Fibroblast of lung (primary cell): ENCODE results near the gene MYLK. TPM values are rescaled to one million over a fixed set of nuclear protein-coding genes. Genes with fewer than 3 reads are reported as not detected.
A peak's percentile ranks its signal among the peaks of the same experiment; 100 is the strongest.

Experiments used
- DNase-seq, 2 donors: peaks; one replicate each; pipeline versions ENCODE4 v3.0.0 to v3.0.0-alpha.2; 2010; ENCODE audit warnings: low read depth in 2 of 2
- H2AFZ ChIP-seq: 2 replicates; pipeline ENCODE4 v1.5.1; 2012; ENCODE audit warnings: low read length, control low read depth, inconsistent platforms
- H3K27ac ChIP-seq: 2 replicates; pipeline ENCODE4 v1.5.1; 2011; ENCODE audit warnings: low read length, control low read depth; ENCODE audit not compliant: insufficient read depth
- H3K27me3 ChIP-seq: 2 replicates; pipeline ENCODE4 v1.5.1; 2011; ENCODE audit warnings: mild to moderate bottlenecking, low read length; ENCODE audit not compliant: control insufficient read depth, insufficient read depth
- H3K36me3 ChIP-seq: 2 replicates; pipeline ENCODE4 v1.5.1; 2011; ENCODE audit warnings: low read length; ENCODE audit not compliant: control insufficient read depth, insufficient read depth
- H3K4me1 ChIP-seq: 2 replicates; pipeline ENCODE4 v1.5.1; 2011; ENCODE audit warnings: low read length; ENCODE audit not compliant: control insufficient read depth, insufficient read depth; ENCODE audit errors: extremely low read depth
- H3K4me2 ChIP-seq: 2 replicates; pipeline ENCODE4 v1.5.1; 2011; ENCODE audit warnings: low read length, control low read depth; ENCODE audit not compliant: insufficient read depth; ENCODE audit errors: extremely low read depth
- H3K4me3 ChIP-seq, 4 experiments: fragments of 200-600 bp in 1 of 4; sonication (generic) in 1 of 4; replicated peaks in 1 of 4; 2 replicates each; pipeline ENCODE4 v1.5.1; 2011 to 2016; ENCODE audit warnings: low read length in 4 of 4, low read depth in 3 of 4, mild to moderate bottlenecking in 3 of 4, control low read depth in 2 of 4, inconsistent platforms in 1 of 4, mixed read lengths in 1 of 4; ENCODE audit not compliant: insufficient read depth in 1 of 4; ENCODE audit errors: control extremely low read depth in 1 of 4
- H3K79me2 ChIP-seq: 2 replicates; pipeline ENCODE4 v1.5.1; 2012; ENCODE audit warnings: mild to moderate bottlenecking, low read length, inconsistent platforms; ENCODE audit not compliant: control insufficient read depth, insufficient read depth
- H3K9ac ChIP-seq: 2 replicates; pipeline ENCODE4 v1.5.1; 2011; ENCODE audit warnings: mild to moderate bottlenecking, low read length, control low read depth; ENCODE audit not compliant: insufficient read depth
- H3K9me3 ChIP-seq: 2 replicates; pipeline ENCODE4 v1.5.1; 2012; ENCODE audit warnings: low read depth, low read length; ENCODE audit not compliant: control insufficient read depth, insufficient read depth
- H4K20me1 ChIP-seq: 2 replicates; pipeline ENCODE4 v1.5.1; 2011; ENCODE audit warnings: low read length; ENCODE audit not compliant: control insufficient read depth, insufficient read depth; ENCODE audit errors: extremely low read depth
- EZH2 ChIP-seq: IDR thresholded peaks from 2 replicates; pipeline ENCODE4 v1.5.1; 2012; ENCODE audit warnings: low read length, control low read depth, mild to moderate bottlenecking; ENCODE audit errors: missing control alignments
- polyA plus RNA-seq, 2 donors: library from polyadenylated mRNA; depleted of rRNA in 1 of 2; stranded (reverse) in 1 of 2; unstranded in 1 of 2; fragments of >200 nt; gene quantifications; 2 replicates each; pipeline ENCODE4 v1.2.1, GENCODE V29; 2011 to 2012; ENCODE audit warnings: missing spikeins in 1 of 2
- total RNA-seq: library from RNA; depleted of rRNA; stranded (reverse); fragments of >200 nt; gene quantifications from 2 replicates; pipeline ENCODE4 v1.2.1, GENCODE V29; 2014
- TF ChIP-seq, protein P1 (sequence below), 2 donors: IDR thresholded peaks in 1 of 2; conservative IDR thresholded peaks in 1 of 2; 1 replicate in 1 of 2; 2 replicates in 1 of 2; pipeline ENCODE4 v1.5.1; 2011 to 2012; ENCODE audit warnings: low read length in 2 of 2, control low read depth in 1 of 2, inconsistent platforms in 1 of 2, low read depth in 1 of 2, mild to moderate bottlenecking in 1 of 2

Gene MYLK
- total and polyA plus RNA-seq, 2 donors (not counting 1 experiment from before 2014, with no cell fraction given) = 918 to 941 TPM

DNA sequence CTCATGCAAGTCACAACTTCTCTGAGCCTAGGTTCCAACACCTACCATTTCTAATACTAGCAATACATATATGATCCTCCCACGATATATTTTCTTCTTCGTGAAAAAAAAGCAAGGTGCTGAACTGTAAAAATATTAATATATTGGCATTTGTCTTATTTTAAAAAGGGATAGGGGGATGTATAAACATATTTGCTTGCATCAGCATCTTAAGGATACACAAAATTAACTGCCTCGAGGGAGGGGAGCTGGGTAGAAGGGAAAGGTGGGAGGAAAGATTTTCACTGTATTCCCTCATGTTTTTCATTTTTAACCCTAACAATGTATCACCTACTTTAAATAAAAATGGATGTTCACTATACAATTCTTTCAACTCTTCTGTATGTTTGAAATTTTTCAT lies 300.6 kb downstream of the MYLK start:
- Histone ChIP-seq H3K27ac (no peak overlapping the region), H3K9me3 (no peaks in the 10 kb centered on the region), H3K27me3 (no peaks in the 10 kb centered on the region), H4K20me1 (no peaks in the 10 kb centered on the region), H3K4me2 (peak overlapping the region; percentile 89), H2AFZ (no peak overlapping the region), H3K79me2 (peaks cover 8% of the 10 kb centered on the region), H3K4me3 (peak overlapping the region; percentile 29 to 85 (median 68)), H3K36me3 (no peaks in the 10 kb centered on the region), H3K9ac (no peak overlapping the region), H3K4me1 (no peaks in the 10 kb centered on the region)
- DNase-seq = no peak
- no peak for TF ChIP-seq EZH2
- TF ChIP-seq, protein P1, sequence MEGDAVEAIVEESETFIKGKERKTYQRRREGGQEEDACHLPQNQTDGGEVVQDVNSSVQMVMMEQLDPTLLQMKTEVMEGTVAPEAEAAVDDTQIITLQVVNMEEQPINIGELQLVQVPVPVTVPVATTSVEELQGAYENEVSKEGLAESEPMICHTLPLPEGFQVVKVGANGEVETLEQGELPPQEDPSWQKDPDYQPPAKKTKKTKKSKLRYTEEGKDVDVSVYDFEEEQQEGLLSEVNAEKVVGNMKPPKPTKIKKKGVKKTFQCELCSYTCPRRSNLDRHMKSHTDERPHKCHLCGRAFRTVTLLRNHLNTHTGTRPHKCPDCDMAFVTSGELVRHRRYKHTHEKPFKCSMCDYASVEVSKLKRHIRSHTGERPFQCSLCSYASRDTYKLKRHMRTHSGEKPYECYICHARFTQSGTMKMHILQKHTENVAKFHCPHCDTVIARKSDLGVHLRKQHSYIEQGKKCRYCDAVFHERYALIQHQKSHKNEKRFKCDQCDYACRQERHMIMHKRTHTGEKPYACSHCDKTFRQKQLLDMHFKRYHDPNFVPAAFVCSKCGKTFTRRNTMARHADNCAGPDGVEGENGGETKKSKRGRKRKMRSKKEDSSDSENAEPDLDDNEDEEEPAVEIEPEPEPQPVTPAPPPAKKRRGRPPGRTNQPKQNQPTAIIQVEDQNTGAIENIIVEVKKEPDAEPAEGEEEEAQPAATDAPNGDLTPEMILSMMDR (conservative IDR thresholded peaks at IDR 0.05 in 1 of 2, IDR thresholded peaks at IDR 0.05 in 1 of 2; ENCODE audit: low read depth in 1 of 2, low read length in 2 of 2) = no peak

DNA sequence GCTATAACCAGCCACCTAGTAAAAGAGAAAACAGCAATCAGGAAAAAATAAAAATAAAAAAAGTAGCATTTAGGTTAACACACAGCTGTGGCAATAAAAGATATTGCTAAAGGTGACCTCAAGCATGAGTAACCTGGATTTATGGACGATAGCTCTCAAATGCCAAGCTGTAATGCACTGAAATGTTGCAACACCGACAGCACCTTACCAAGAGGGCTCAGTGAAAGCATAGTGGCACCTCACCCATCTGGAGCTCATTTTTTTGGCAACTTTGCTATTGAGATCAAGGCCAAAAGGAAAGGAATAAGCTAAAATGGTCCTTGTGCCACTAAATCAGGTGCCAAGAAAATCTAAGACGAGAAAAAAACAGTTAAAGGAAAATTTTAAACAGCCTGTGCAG lies 301.8 kb downstream of the MYLK start:
- H3K9ac ChIP-seq = no peak overlapping the region
- H4K20me1 ChIP-seq = no peaks in the 10 kb centered on the region
- H3K27me3 ChIP-seq = no peaks in the 10 kb centered on the region
- H3K36me3 ChIP-seq = no peaks in the 10 kb centered on the region
- H3K79me2 ChIP-seq = peaks cover 8% of the 10 kb centered on the region
- H2AFZ ChIP-seq = no peak overlapping the region
- no peaks in the 10 kb centered on the region for H3K4me1 ChIP-seq
- no peak for TF ChIP-seq EZH2
- TF ChIP-seq, protein P1 (conservative IDR thresholded peaks at IDR 0.05 in 1 of 2, IDR thresholded peaks at IDR 0.05 in 1 of 2; ENCODE audit: low read depth in 1 of 2, low read length in 2 of 2) = no peak
- H3K4me2 ChIP-seq = no peak overlapping the region
- no peak for DNase-seq
- H3K27ac ChIP-seq = no peak overlapping the region
- no peaks in the 10 kb centered on the region for H3K9me3 ChIP-seq
- no peak overlapping the region for H3K4me3 ChIP-seq

DNA sequence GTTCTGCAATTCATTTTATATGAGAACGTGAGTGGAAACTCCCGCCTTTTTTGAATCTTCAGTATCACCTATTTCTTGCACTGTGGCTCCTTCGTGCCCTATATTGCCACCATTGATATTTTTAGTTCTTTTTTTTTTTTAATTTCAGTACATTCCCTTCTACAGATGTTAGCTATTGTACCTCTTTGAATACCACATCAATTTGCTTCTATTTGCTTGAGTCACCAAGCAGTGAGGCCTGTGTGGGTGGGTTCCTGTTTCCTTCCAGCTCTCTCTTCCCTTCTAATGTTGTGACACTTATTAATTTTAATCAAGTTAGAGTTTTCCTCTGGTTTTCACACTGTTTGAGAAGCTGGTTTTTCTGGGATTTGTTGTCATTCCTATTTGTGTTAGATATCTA lies 308.0 kb downstream of the MYLK start:
- Histone ChIP-seq H2AFZ (no peak overlapping the region), H3K79me2 (no peaks in the 10 kb centered on the region), H3K27ac (no peak overlapping the region), H3K4me2 (no peak overlapping the region), H4K20me1 (no peaks in the 10 kb centered on the region), H3K27me3 (no peaks in the 10 kb centered on the region), H3K4me3 (no peak overlapping the region), H3K9me3 (no peaks in the 10 kb centered on the region), H3K4me1 (no peaks in the 10 kb centered on the region), H3K36me3 (peaks cover 3% of the 10 kb centered on the region), H3K9ac (no peak overlapping the region)
- DNase-seq = peak in 1 of 2 donors; percentile 56
- TF ChIP-seq, protein P1 (conservative IDR thresholded peaks at IDR 0.05 in 1 of 2, IDR thresholded peaks at IDR 0.05 in 1 of 2; ENCODE audit: low read depth in 1 of 2, low read length in 2 of 2) = no peak
- no peak for TF ChIP-seq EZH2
